Panc1 (cell line): ENCODE data around the gene INKA1. TPM values are rescaled to one million over a fixed set of nuclear protein-coding genes. Genes with fewer than 3 reads are reported as not detected.

Experiments used
- ATAC-seq: fragments of 200-7000 bp; cut with Tn5 transposase; 2 replicates; pipeline ENCODE4 v1.9.1; 2020; ENCODE audit warnings: mild to moderate bottlenecking, moderate library complexity
- BruUV-seq: library from RNA; stranded (reverse); fragments of 400-500 nt; replicated peaks from 2 replicates; lab custom pipeline; 2021; lab: Mats Ljungman, UMichigan
- CTCF ChIA-PET: fragments of 300-600 bp; sonication (Branson Sonifier 250); formaldehyde crosslinking; loops from one replicate; lab custom pipeline; 2022; ENCODE audit warnings: antibody characterized with exemption; lab: Charles Lee
- POLR2A ChIA-PET: fragments of 300-600 bp; sonication (Branson Sonifier 250); formaldehyde crosslinking; loops from one replicate; lab custom pipeline; 2022; ENCODE audit warnings: antibody characterized with exemption; lab: Charles Lee
- DNase-seq: peaks from one replicate; pipeline ENCODE4 v3.0.0-alpha.2; 2010; ENCODE audit warnings: low read depth, low spot score
- H3K27ac ChIP-seq: 2 replicates; pipeline ENCODE4 v1.5.1; 2011; ENCODE audit warnings: mild to moderate bottlenecking, low read length, inconsistent platforms
- H3K27me3 ChIP-seq: fragments of 200-500 bp; sonication (Bioruptor generic); 2 replicates; pipeline ENCODE4 v1.6.0; 2014; ENCODE audit warnings: low read length, inconsistent platforms; ENCODE audit not compliant: control insufficient read depth, insufficient read depth
- H3K36me3 ChIP-seq: fragments of 200-500 bp; sonication (Bioruptor generic); 2 replicates; pipeline ENCODE4 v1.5.1; 2014; ENCODE audit warnings: inconsistent platforms, mild to moderate bottlenecking, low read length, moderate library complexity; ENCODE audit not compliant: control insufficient read depth, insufficient read depth
- H3K4me1 ChIP-seq: 2 replicates; pipeline ENCODE4 v1.5.1; 2011; ENCODE audit warnings: inconsistent platforms, mild to moderate bottlenecking, low read length, moderate library complexity; ENCODE audit not compliant: control insufficient read depth, insufficient read depth
- H3K4me3 ChIP-seq, 2 experiments: 2 replicates each; pipeline ENCODE4 v1.5.1; 2011 to 2012; ENCODE audit warnings: low read depth in 2 of 2, low read length in 2 of 2, mild to moderate bottlenecking in 2 of 2, inconsistent platforms in 1 of 2, moderate library complexity in 1 of 2
- H3K9me3 ChIP-seq: fragments of 200-500 bp; sonication (Bioruptor generic); 2 replicates; pipeline ENCODE4 v1.5.1; 2014; ENCODE audit warnings: low read depth, mild to moderate bottlenecking, inconsistent platforms, low read length, moderate library complexity; ENCODE audit not compliant: control insufficient read depth, insufficient read depth
- POLR2AphosphoS5 ChIP-seq: IDR thresholded peaks from 2 replicates; pipeline ENCODE4 v1.6.1; 2012; ENCODE audit warnings: mild to moderate bottlenecking, low read depth, low read length, moderate library complexity
- SIN3A ChIP-seq: IDR thresholded peaks from 2 replicates; pipeline ENCODE4 v1.6.1; 2012; ENCODE audit warnings: low read depth, mild to moderate bottlenecking, low read length, moderate library complexity, borderline replicate concordance; ENCODE audit not compliant: insufficient read depth
- TCF7L2 ChIP-seq: IDR thresholded peaks from 2 replicates; pipeline ENCODE4 v1.6.1; 2011; ENCODE audit warnings: mild to moderate bottlenecking, low read depth, low read length, inconsistent platforms
- in situ Hi-C: cut with HindIII; loops from 2 replicates; pipeline ENCODE4 v1.10.0; 2016; ENCODE audit warnings: low sequenced_read_pairs, low pct_unique_long_range_greater_than_20kb
- intact Hi-C: fragments of 100-400 bp; cut with micrococcal nuclease; formaldehyde crosslinking; loops from one replicate; pipeline ENCODE4 v1.10.0; 2022; ENCODE audit not compliant: unreplicated experiment
- total RNA-seq: library from RNA; stranded (reverse); gene quantifications from one replicate; pipeline ENCODE4 v1.2.1, GENCODE V29; 2021; ENCODE audit not compliant: unreplicated experiment
- TF ChIP-seq, protein P1 (sequence below): fragments of 450-650 bp; IDR thresholded peaks from 2 replicates; pipeline ENCODE4 v1.5.1; 2017; ENCODE audit warnings: mild to moderate bottlenecking
- TF ChIP-seq, protein P2 (sequence below), 2 experiments: IDR thresholded peaks; 2 replicates each; pipeline ENCODE4 v1.6.1; 2011 to 2012; ENCODE audit warnings: low read depth in 2 of 2, control low read depth in 1 of 2, low read length in 1 of 2, mild to moderate bottlenecking in 1 of 2, moderate library complexity in 1 of 2; ENCODE audit not compliant: insufficient read depth in 1 of 2

Gene INKA1
- total RNA-seq, 1 experiment from 2014 or later = 2.2 TPM

DNA sequence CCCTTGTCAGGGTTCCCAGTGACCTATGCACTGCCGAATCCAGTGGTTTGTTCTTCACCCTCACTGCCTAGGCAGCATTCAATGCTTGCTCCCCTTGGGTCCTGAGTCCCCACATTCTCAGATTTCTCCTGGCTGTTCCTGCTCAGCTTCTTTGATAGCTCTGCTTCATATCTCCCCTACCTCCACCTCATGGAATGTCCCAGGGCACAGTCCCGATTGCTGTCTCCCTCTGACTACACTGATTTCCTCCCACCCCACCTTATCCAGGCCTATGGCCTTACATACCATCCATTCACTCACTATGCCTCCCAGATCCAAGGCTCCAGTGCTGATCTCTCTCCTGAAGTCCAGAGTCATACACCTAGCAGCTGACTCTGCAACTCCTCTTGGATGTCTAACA is 1.9 kb upstream of the INKA1 start:
- DNase-seq (no peak), ATAC-seq (no peak)
- Histone ChIP-seq H3K36me3 (no peaks in the 10 kb centered on the region), H3K4me1 (no peaks in the 10 kb centered on the region), H3K27ac (no peak overlapping the region), H3K4me3 (no peak overlapping the region), H3K27me3 (no peaks in the 10 kb centered on the region), H3K9me3 (no peaks in the 10 kb centered on the region)
- POLR2A ChIA-PET = no interaction called here
- intact Hi-C loops (loop anchor here (5.0 kb wide), 1 partner anchor 106 kb away; no protein-coding TSS in a partner anchor), in situ Hi-C loops (no loop called here)
- TF ChIP-seq SIN3A = no peak
- TF ChIP-seq, protein P1, sequence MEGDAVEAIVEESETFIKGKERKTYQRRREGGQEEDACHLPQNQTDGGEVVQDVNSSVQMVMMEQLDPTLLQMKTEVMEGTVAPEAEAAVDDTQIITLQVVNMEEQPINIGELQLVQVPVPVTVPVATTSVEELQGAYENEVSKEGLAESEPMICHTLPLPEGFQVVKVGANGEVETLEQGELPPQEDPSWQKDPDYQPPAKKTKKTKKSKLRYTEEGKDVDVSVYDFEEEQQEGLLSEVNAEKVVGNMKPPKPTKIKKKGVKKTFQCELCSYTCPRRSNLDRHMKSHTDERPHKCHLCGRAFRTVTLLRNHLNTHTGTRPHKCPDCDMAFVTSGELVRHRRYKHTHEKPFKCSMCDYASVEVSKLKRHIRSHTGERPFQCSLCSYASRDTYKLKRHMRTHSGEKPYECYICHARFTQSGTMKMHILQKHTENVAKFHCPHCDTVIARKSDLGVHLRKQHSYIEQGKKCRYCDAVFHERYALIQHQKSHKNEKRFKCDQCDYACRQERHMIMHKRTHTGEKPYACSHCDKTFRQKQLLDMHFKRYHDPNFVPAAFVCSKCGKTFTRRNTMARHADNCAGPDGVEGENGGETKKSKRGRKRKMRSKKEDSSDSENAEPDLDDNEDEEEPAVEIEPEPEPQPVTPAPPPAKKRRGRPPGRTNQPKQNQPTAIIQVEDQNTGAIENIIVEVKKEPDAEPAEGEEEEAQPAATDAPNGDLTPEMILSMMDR = no peak
- no peak for TF ChIP-seq POLR2AphosphoS5
- TF ChIP-seq, protein P2, sequence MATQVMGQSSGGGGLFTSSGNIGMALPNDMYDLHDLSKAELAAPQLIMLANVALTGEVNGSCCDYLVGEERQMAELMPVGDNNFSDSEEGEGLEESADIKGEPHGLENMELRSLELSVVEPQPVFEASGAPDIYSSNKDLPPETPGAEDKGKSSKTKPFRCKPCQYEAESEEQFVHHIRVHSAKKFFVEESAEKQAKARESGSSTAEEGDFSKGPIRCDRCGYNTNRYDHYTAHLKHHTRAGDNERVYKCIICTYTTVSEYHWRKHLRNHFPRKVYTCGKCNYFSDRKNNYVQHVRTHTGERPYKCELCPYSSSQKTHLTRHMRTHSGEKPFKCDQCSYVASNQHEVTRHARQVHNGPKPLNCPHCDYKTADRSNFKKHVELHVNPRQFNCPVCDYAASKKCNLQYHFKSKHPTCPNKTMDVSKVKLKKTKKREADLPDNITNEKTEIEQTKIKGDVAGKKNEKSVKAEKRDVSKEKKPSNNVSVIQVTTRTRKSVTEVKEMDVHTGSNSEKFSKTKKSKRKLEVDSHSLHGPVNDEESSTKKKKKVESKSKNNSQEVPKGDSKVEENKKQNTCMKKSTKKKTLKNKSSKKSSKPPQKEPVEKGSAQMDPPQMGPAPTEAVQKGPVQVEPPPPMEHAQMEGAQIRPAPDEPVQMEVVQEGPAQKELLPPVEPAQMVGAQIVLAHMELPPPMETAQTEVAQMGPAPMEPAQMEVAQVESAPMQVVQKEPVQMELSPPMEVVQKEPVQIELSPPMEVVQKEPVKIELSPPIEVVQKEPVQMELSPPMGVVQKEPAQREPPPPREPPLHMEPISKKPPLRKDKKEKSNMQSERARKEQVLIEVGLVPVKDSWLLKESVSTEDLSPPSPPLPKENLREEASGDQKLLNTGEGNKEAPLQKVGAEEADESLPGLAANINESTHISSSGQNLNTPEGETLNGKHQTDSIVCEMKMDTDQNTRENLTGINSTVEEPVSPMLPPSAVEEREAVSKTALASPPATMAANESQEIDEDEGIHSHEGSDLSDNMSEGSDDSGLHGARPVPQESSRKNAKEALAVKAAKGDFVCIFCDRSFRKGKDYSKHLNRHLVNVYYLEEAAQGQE (IDR thresholded peaks at IDR 0.05; ENCODE audit: insufficient read depth in 1 of 2, low read depth in 2 of 2, low read length in 1 of 2) = no peak
- TF ChIP-seq TCF7L2 = no peak
- CTCF ChIA-PET = interaction anchor here (2.7 kb wide), 1 partner anchor 38 kb away, joined by 19 read pairs; no protein-coding TSS in a partner anchor
- BruUV-seq = no TSS peak

DNA sequence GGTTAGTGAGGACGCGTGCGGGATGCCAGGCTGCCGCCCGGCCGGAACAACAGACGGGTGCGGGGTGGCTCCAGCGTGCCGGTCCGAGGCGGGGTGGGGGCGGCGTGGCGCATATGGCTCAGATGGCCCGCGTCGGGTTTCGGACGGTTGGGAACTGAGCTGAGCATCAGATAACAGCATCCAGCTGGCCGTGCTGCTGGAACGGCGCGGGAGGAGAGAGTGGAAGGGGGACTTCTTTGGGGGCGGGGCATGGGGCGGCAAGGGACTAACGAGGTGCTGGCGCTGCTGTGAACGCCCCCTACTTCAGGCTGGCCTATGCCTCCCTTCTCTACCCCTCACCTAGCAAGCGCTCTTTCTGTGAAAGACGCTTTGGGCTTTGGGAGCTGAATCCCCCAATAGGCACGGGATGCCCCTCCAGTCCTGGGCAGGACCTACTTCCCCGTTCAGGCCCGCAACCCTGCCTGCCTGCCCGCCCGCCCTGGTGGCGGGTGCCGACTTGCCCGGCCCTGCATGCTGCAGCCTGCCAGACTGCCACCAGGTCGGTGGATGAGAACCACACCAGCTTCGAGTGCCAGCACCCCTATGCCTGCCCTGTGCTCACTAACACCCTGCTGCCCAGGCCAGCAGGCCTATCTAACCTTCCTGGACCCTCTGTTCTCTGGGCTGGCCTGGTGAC is 542 bp downstream of the INKA1 start:
- peak overlapping the region; percentile 80 for H3K4me3 ChIP-seq
- in situ Hi-C loops = no loop called here
- no peak overlapping the region for H3K27ac ChIP-seq
- BruUV-seq = no TSS peak
- DNase-seq = no peak
- no peaks in the 10 kb centered on the region for H3K27me3 ChIP-seq
- no peaks in the 10 kb centered on the region for H3K4me1 ChIP-seq
- no peaks in the 10 kb centered on the region for H3K36me3 ChIP-seq
- POLR2A ChIA-PET = no interaction called here
- CTCF ChIA-PET = interaction anchor here (0.5 to 2.7 kb wide), 10 partner anchors 13 to 243 kb away, joined by 3 to 19 read pairs (median 5); partner anchors contain the start of gene MON1A
- H3K9me3 ChIP-seq = no peaks in the 10 kb centered on the region
- TF ChIP-seq, protein P2 (IDR thresholded peaks at IDR 0.05; ENCODE audit: insufficient read depth in 1 of 2, low read depth in 2 of 2, low read length in 1 of 2) = no peak
- TF ChIP-seq SIN3A = no peak
- TF ChIP-seq TCF7L2 = no peak
- no peak for TF ChIP-seq POLR2AphosphoS5
- TF ChIP-seq, protein P1 = no peak
- ATAC-seq = peak; percentile 39
- intact Hi-C loops = loop anchor here (5.0 kb wide), 1 partner anchor 104 kb away; no protein-coding TSS in a partner anchor
